Thyroid gland (tissue), 4 donors: ENCODE results near the gene NCOA3. TPM values are rescaled to one million over a fixed set of nuclear protein-coding genes. Genes with fewer than 3 reads are reported as not detected.
"Not testable (repeated sequence)": the region's sequence is repeated elsewhere in the genome, so short reads cannot be mapped to it uniquely, and the experiment has no call there.

Experiments used
- DNase-seq, 2 donors: peaks; one replicate each; pipeline ENCODE4 v3.0.0-alpha.2; 2019
- H3K27ac ChIP-seq, 3 donors: fragments of 200-600 bp; sonication (generic); 1 replicate in 2 of 3; 2 replicates in 1 of 3; pipeline ENCODE4 v1.5.1; 2016 to 2019; ENCODE audit warnings: mild to moderate bottlenecking in 1 of 3, moderate library complexity in 1 of 3
- H3K27me3 ChIP-seq: fragments of 200-600 bp; sonication (generic); one replicate; pipeline ENCODE4 v1.5.1; 2019
- H3K36me3 ChIP-seq, 2 donors: fragments of 200-600 bp; sonication (generic); one replicate each; pipeline ENCODE4 v1.5.1; 2016 to 2019
- H3K4me1 ChIP-seq, 2 donors: fragments of 200-600 bp; sonication (generic); one replicate each; pipeline ENCODE4 v1.5.1; 2017 to 2019
- H3K4me3 ChIP-seq, 3 donors: fragments of 200-600 bp; sonication (generic); replicated peaks in 1 of 3; 1 replicate in 2 of 3; 2 replicates in 1 of 3; pipeline ENCODE4 v1.5.1; 2016; ENCODE audit warnings: mild to moderate bottlenecking in 1 of 3
- H3K9me3 ChIP-seq: fragments of 200-600 bp; sonication (generic); one replicate; pipeline ENCODE4 v1.5.1; 2017
- CTCF ChIP-seq, 6 experiments: fragments of 200-600 bp in 3 of 6; fragments of 450-650 bp in 3 of 6; sonication (generic) in 3 of 6; IDR thresholded peaks; one replicate each; pipeline ENCODE4 v1.5.1; 2016 to 2019; ENCODE audit warnings: antibody characterized with exemption in 6 of 6, mild to moderate bottlenecking in 2 of 6, inconsistent platforms in 1 of 6, moderate library complexity in 1 of 6
- POLR2A ChIP-seq, 2 donors: fragments of 450-650 bp; IDR thresholded peaks; one replicate each; pipeline ENCODE4 v1.6.1; 2017; ENCODE audit warnings: antibody characterized with exemption in 2 of 2, mild to moderate bottlenecking in 2 of 2, moderate library complexity in 1 of 2
- WGBS, 2 donors: methylation state at CpG; one replicate each; pipeline ENCODE4 v1.1.5; 2017; 5-methylcytosine and 5-hydroxymethylcytosine counted together
- intact Hi-C: fragments of 100-400 bp; cut with DNase I; formaldehyde crosslinking; loops from one replicate; pipeline ENCODE4 v1.15.1; 2023
- total RNA-seq, 4 donors: library from RNA; depleted of rRNA; stranded (reverse); fragments of >200 nt; gene quantifications; one replicate each; pipeline ENCODE4 v1.2.3, GENCODE V29; 2016

Gene NCOA3
- total RNA-seq, 4 donors from 2014 or later: 28.7 to 45.2 (median 36.8) TPM

GRCh38 chr20:47585087-47585747, 83.5 kb downstream of the NCOA3 start:
- no peak for TF ChIP-seq CTCF (IDR thresholded peaks at IDR 0.05)
- Histone ChIP-seq H3K27ac (no peak overlapping the region), H3K9me3 (no peaks in the 10 kb centered on the region), H3K4me1 (peaks cover 8 to 9% of the 10 kb centered on the region in 2 donors), H3K27me3 (no peaks in the 10 kb centered on the region), H3K36me3 (no peaks in the 10 kb centered on the region), H3K4me3 (no peak overlapping the region)
- DNase-seq: no peak
- 81 to 88% methylated on average over 10 of the region's 10 CpGs for WGBS, 2 donors
- intact Hi-C loops: no loop called here

- no peak overlapping the region for H3K4me3 ChIP-seq
- no peaks in the 10 kb centered on the region for H3K27me3 ChIP-seq
- peaks cover 8 to 9% of the 10 kb centered on the region in 2 donors for H3K4me1 ChIP-seq
- WGBS, 2 donors: 78 to 85% methylated on average over 6 of the region's 6 CpGs
- H3K27ac ChIP-seq: no peak overlapping the region
- no peaks in the 10 kb centered on the region for H3K9me3 ChIP-seq
- intact Hi-C loops: no loop called here
- no peak for DNase-seq
- TF ChIP-seq CTCF (IDR thresholded peaks at IDR 0.05) (no peak), POLR2A (IDR thresholded peaks at IDR 0.05) (no peak)
- H3K36me3 ChIP-seq: no peaks in the 10 kb centered on the region
These were observed 85.1 kb downstream of the NCOA3 start for GRCh38 chr20:47586649-47587294.

GRCh38 chr20:47588158-47588557, 86.5 kb downstream of the NCOA3 start:
- 96 to 97% methylated on average over 8 of the region's 8 CpGs for WGBS, 2 donors
- no peak for DNase-seq
- no peak overlapping the region for H3K27ac ChIP-seq
- H3K4me3 ChIP-seq: no peak overlapping the region
- intact Hi-C loops: no loop called here
- H3K9me3 ChIP-seq: no peaks in the 10 kb centered on the region
- no peaks in the 10 kb centered on the region for H3K27me3 ChIP-seq
- TF ChIP-seq CTCF (IDR thresholded peaks at IDR 0.05) (no peak), POLR2A (IDR thresholded peaks at IDR 0.05) (no peak)
- peaks cover 8 to 9% of the 10 kb centered on the region in 2 donors for H3K4me1 ChIP-seq
- no peaks in the 10 kb centered on the region for H3K36me3 ChIP-seq

- intact Hi-C loops: no loop called here
- TF ChIP-seq CTCF (IDR thresholded peaks at IDR 0.05) (no peak), POLR2A (IDR thresholded peaks at IDR 0.05) (no peak)
- DNase-seq: no peak
These were observed 89.5 kb downstream of the NCOA3 start for GRCh38 chr20:47591231-47591630.

GRCh38 chr20:47594157-47594556, 92.5 kb downstream of the NCOA3 start:
- WGBS, 2 donors: 97% methylated on average over 6 of the region's 6 CpGs
- DNase-seq: no peak
- no peak for TF ChIP-seq POLR2A (IDR thresholded peaks at IDR 0.05)
- no peak for TF ChIP-seq CTCF (IDR thresholded peaks at IDR 0.05)
- H3K4me1 ChIP-seq: no peaks in the 10 kb centered on the region
- intact Hi-C loops: no loop called here
- no peaks in the 10 kb centered on the region for H3K9me3 ChIP-seq
- H3K4me3 ChIP-seq: no peak overlapping the region
- no peaks in the 10 kb centered on the region for H3K27me3 ChIP-seq
- no peak overlapping the region for H3K27ac ChIP-seq
- no peaks in the 10 kb centered on the region for H3K36me3 ChIP-seq

More at GRCh38 chr20:47591231-47591630, 89.5 kb downstream of the NCOA3 start:
- no peak overlapping the region for H3K4me3 ChIP-seq
- no peaks in the 10 kb centered on the region for H3K36me3 ChIP-seq
- H3K27me3 ChIP-seq: no peaks in the 10 kb centered on the region
- no peaks in the 10 kb centered on the region for H3K9me3 ChIP-seq
- WGBS, 2 donors: 89 to 94% methylated on average over 1 of the region's 1 CpG
- H3K4me1 ChIP-seq: no peaks in the 10 kb centered on the region
- H3K27ac ChIP-seq: no peak overlapping the region

GRCh38 chr20:47595138-47595537, 93.5 kb downstream of the NCOA3 start:
- H3K9me3 ChIP-seq, H3K36me3 ChIP-seq, intact Hi-C loops: not testable (repeated sequence)

More at GRCh38 chr20:47595138-47595537, 93.5 kb downstream of the NCOA3 start:
- not testable (repeated sequence) for H3K4me1 ChIP-seq, H3K27me3 ChIP-seq, H3K27ac ChIP-seq, H3K4me3 ChIP-seq, DNase-seq
- 99% methylated on average over 10 of the region's 10 CpGs for WGBS, 2 donors
